Mucosa of stomach (tissue), 1 donor: ENCODE results near the gene DNAH3.

Experiments
- H3K27me3 ChIP-seq: one replicate; pipeline ENCODE4 v1.7.0; 2013; ENCODE audit warnings: mild to moderate bottlenecking, low read length; ENCODE audit not compliant: control insufficient read depth, insufficient read depth
- H3K36me3 ChIP-seq: one replicate; pipeline ENCODE4 v1.7.0; 2013; ENCODE audit warnings: low read length; ENCODE audit not compliant: control insufficient read depth, insufficient read depth
- H3K4me1 ChIP-seq: one replicate; pipeline ENCODE4 v1.7.0; 2013; ENCODE audit warnings: mild to moderate bottlenecking, low read length; ENCODE audit not compliant: control insufficient read depth, insufficient read depth
- H3K4me3 ChIP-seq: one replicate; pipeline ENCODE4 v1.7.0; 2013; ENCODE audit warnings: low read length
- H3K9ac ChIP-seq: one replicate; pipeline ENCODE4 v1.7.0; 2013; ENCODE audit warnings: mild to moderate bottlenecking, low read length, moderate library complexity
- H3K9me3 ChIP-seq: one replicate; pipeline ENCODE4 v1.7.0; 2013; ENCODE audit warnings: mild to moderate bottlenecking, low read length, moderate library complexity; ENCODE audit not compliant: control insufficient read depth
- donor health status: Pancreatic carcinoma.

DNAH3 gene

DNA sequence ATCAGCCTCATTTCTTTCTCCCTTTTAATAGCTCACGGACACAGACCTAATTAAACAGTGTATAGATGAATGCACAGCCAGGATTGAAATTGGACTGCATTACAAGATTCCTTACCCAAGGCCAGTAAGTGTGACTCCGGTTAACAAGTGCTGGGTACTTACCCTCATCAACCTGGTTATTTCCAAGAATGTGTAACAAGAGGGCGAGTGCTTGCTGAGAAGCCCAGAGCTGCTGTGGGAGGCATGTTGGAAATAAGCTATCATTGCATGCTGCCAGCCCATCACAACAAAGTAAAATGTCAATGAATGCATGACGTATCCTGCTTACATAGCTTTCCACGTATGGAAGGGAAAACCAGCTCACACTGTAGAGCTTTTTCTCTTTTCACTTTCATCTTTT lies 230.6 kb downstream of the DNAH3 start:
- no peaks in the 10 kb centered on the region for H3K9me3 ChIP-seq
- H3K27me3 ChIP-seq = no peaks in the 10 kb centered on the region
- H3K4me3 ChIP-seq = no peak overlapping the region
- no peak overlapping the region for H3K9ac ChIP-seq
- H3K4me1 ChIP-seq = no peaks in the 10 kb centered on the region
- H3K36me3 ChIP-seq = no peaks in the 10 kb centered on the region

DNA sequence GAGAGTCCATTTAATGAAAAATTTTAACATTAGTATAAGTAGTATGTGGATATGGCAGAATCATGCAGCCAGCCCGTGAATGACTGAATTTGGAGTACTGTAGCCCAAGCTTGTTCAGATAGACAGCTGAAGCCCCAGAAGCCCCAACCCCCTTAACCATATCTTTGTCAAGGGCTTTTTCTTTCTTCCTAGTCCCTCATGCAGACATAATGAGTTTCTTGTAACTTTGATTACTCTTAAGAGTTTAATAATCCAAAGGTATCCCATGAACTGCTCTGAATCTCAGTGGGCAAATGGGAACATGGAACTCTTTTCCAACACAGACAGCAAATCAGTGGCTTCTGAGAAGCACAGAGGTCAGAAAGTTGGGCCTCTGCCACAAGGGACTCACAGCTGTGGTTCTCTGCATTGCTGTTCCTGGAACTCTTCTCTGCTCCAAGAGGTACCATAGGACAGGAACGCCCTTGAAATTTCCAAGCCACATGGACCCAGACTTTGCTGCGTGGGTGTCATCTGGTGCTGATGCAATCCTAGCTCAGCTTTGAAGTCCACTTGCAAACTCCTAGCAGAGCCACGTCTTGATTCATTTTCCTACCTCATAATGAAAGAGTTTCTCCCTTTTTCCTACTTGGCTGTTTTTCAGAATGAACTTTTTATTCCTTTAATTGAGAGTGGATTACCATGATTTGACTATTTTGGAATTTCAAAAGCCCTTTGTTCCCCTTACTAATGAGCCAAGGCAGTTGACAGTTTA lies 232.0 kb downstream of the DNAH3 start:
- no peaks in the 10 kb centered on the region for H3K4me1 ChIP-seq
- no peaks in the 10 kb centered on the region for H3K9me3 ChIP-seq
- H3K36me3 ChIP-seq = no peaks in the 10 kb centered on the region
- H3K27me3 ChIP-seq = no peaks in the 10 kb centered on the region
- no peak overlapping the region for H3K4me3 ChIP-seq
- no peak overlapping the region for H3K9ac ChIP-seq

DNA sequence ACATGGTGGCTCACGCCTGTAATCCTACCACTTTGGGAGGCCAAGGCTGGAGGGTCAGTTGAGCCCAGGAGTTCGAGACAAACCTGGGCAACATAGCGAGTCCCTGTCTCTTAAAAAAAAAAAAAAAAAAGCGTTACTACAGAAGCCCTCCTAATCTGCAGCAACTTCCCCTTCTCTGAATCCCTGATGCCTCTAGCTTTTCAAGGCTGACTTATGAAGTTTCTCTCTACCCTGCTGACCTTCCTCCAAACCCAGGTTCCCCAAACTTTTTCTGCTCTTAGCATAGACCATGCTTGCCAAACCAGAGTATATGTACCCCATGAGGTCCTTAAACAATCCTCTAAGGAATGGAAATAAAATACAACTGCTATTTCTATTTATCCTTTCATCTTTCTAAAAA lies 233.7 kb downstream of the DNAH3 start:
- no peaks in the 10 kb centered on the region for H3K9me3 ChIP-seq
- H3K4me1 ChIP-seq = no peaks in the 10 kb centered on the region
- H3K9ac ChIP-seq = no peak overlapping the region
- no peaks in the 10 kb centered on the region for H3K36me3 ChIP-seq
- H3K4me3 ChIP-seq = no peak overlapping the region
- no peaks in the 10 kb centered on the region for H3K27me3 ChIP-seq

DNA sequence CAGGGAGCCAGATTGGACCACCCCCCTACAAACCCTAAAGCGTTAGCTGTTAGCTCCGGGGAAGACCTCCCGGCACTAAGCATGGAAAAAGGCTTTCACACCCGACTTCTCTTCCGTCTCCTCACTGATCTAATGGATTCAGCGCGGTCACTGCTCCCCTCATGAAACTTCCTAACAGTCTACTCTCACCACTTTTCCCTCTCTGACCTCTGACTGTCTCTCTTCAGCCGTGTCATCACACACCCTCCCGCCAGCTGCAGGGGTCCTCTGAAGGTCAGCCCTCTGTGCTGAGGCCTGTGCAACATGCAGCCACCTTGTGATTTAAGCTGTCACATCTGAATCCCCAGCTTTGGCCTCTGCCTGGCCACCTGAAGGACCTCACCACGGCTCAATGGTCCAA lies 234.4 kb downstream of the DNAH3 start:
- Histone ChIP-seq H3K36me3 (no peaks in the 10 kb centered on the region), H3K4me1 (peaks cover 4% of the 10 kb centered on the region), H3K27me3 (no peaks in the 10 kb centered on the region), H3K9me3 (no peaks in the 10 kb centered on the region), H3K9ac (no peak overlapping the region), H3K4me3 (no peak overlapping the region)

DNA sequence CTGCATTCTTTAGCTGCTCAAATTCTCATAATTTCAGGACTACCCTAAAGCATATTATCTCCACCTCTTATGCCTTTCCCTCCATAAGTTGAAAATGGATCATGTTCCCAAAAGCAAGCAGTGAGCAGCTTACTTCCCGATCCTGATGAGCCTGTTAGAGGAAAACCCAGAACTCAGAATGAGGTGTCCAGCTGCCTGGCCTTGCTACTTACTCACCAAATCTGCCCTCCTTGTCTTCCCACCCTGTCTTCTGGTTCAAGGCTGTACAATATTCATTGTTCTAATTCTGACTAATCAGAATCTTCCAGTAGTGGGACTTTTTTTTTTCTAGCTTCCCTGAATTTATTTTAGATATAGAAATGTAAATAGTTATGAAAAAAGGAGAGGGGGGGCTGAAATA lies 239.3 kb downstream of the DNAH3 start:
- H3K4me3 ChIP-seq = no peak overlapping the region
- H3K9me3 ChIP-seq = no peaks in the 10 kb centered on the region
- H3K36me3 ChIP-seq = no peaks in the 10 kb centered on the region
- H3K9ac ChIP-seq = no peak overlapping the region
- peaks cover 11% of the 10 kb centered on the region for H3K4me1 ChIP-seq
- H3K27me3 ChIP-seq = no peaks in the 10 kb centered on the region

DNA sequence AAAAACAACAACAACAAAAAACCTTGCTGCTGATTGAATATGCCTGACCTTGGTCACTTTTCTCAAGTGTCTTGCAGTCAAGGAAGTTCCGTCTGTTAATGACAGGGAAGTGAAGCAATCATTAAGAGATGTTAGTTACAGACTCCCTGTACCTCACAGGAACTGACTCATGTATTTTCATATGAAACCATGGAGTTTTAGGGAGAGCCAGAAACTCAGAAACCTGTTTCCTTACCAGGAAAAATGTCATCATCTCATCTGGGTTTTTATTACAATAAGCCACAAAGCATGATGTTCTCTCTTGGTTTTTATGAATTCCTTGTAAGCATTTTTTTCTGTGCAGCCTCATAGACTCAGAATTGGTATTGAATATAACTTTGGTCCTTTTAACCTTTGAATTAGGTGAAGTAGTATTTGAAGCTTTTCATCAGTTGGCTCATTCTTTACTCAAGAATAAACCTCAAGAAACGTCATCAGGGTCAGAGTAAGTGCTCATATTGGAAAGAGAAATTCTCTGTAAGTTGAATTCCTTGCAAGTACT lies 239.8 kb downstream of the DNAH3 start:
- H3K4me3 ChIP-seq = no peak overlapping the region
- H3K9me3 ChIP-seq = no peaks in the 10 kb centered on the region
- H3K27me3 ChIP-seq = no peaks in the 10 kb centered on the region
- H3K4me1 ChIP-seq = peaks cover 16% of the 10 kb centered on the region
- no peak overlapping the region for H3K9ac ChIP-seq
- H3K36me3 ChIP-seq = no peaks in the 10 kb centered on the region

DNA sequence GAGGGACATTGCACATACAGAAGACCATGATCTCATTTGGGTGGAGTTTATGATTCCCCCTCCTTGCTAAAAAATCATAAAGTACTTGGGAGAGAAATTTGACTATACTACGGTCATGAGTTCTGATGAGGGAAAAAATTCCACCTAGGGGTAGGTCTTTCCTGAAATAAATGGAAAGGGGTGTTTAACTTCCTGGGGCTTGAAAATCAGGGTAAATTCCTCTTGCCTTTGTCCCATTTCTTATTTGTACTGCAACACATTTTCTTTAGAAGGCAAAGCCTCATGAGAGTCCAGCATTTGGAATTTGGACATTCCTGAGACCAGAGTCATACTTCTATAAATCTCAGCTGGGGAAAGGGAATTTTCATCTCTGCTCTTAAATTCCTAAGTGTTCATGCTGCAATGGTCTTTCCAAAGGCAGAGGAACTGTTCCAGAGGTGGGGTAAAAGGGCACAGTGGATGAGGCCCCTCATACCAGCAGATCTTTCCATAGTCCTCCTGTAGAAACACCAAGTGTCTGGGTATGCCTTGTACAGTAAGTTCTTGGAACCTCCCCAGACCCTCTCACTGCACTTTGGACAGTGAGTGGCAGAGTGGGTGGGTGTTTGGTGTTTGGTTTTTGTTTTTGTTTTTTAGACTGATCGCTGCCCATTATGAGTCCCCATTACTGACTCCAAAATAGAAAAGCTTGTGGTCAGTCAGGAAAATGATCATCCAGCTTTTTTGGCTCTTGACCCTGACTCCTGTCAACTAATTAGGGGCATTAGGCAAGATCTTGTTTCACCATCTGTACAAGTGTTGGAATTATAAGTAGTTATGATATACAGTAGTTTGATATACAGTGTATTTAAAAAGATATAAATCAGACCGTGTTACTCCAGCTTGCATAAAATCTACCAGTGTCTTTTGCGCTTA lies 244.0 kb downstream of the DNAH3 start:
- H3K9ac ChIP-seq = no peak overlapping the region
- no peaks in the 10 kb centered on the region for H3K9me3 ChIP-seq
- peaks cover 52% of the 10 kb centered on the region for H3K4me1 ChIP-seq
- no peaks in the 10 kb centered on the region for H3K36me3 ChIP-seq
- H3K4me3 ChIP-seq = no peak overlapping the region
- no peaks in the 10 kb centered on the region for H3K27me3 ChIP-seq

DNA sequence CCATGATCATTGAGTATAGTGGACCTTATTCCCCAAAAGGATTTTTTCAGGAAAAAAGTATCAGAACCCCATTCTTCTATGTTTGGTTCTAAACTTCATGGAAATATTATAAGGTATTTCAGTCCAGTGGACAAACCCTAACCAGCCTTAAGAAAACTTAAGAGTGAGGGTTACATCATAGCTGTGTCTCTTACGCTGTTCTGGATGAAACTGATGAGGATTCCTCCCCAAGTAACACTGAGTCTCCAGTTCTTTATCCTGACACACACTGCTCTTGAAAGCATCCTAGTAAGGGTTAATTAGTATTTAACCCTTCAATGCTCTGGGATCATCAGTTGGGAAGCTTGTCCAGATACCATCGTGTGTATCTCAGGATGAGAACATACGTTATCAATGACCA lies 245.1 kb downstream of the DNAH3 start:
- H3K36me3 ChIP-seq = no peaks in the 10 kb centered on the region
- peaks cover 50% of the 10 kb centered on the region for H3K4me1 ChIP-seq

DNA sequence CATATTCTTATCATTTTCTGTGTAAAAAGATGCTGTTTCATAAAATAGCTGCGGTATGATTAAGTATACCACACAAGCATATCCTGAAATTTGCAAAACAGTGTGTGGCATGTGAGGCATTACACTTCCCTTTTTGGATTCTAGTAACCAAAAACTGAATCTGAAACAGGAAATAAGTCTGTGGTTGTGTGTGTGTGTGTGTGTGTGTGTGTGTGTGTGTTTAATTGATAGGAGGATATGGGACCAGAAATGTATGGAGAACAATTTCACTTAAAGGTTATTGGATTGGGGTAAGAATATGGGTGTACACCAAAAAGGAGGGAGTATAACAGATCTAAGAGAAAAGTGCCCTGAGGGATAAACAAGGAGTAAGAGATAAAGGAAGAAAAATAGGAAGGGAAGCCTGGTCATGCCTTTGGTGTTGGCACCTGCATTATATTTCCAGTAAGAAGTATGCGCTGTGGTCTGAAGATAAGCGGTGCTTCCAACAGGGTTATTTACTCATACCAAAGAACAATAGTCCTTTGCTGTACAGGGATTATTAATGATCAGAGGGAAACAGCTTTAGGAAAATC lies 246.1 kb downstream of the DNAH3 start:
- Histone ChIP-seq H3K9ac (peak overlapping the region; percentile 23), H3K9me3 (no peaks in the 10 kb centered on the region), H3K27me3 (no peaks in the 10 kb centered on the region), H3K4me3 (no peak overlapping the region), H3K36me3 (no peaks in the 10 kb centered on the region), H3K4me1 (peaks cover 50% of the 10 kb centered on the region)

More for the DNA sequence above, 245.1 kb downstream of the DNAH3 start:
- Histone ChIP-seq H3K9ac (no peak overlapping the region), H3K4me3 (no peak overlapping the region), H3K9me3 (no peaks in the 10 kb centered on the region), H3K27me3 (no peaks in the 10 kb centered on the region)

DNA sequence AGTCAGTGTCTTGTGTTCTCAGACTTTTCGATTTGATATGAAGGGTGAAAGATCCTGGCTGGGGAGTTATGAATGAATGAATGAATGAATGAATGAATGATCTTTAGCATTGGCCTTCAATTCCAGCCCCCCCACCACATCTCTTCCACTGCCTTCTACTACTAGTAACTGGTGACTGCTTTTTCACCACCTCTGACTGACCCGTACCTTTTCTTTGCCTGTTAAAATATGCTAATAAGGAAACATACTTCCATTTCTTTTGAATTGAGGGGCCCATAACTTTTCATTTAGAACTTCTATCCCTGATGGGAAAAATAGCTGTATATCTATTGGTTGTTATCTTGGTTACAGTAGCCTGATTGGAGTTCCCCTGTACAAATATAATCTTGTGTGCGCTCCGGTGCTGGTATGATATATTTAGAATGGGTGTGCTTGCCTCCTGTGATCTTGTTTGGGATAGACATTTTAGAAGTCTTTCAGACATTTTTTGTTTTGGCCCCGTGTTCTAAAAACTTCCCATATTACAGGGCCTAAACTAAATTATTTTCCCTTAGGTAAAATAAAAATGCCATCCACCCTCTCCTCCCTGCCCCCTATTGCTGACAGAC lies 246.6 kb downstream of the DNAH3 start:
- Histone ChIP-seq H3K9ac (peak overlapping the region; percentile 23), H3K36me3 (no peaks in the 10 kb centered on the region), H3K9me3 (no peaks in the 10 kb centered on the region), H3K4me3 (no peak overlapping the region), H3K4me1 (peaks cover 50% of the 10 kb centered on the region), H3K27me3 (no peaks in the 10 kb centered on the region)

DNA sequence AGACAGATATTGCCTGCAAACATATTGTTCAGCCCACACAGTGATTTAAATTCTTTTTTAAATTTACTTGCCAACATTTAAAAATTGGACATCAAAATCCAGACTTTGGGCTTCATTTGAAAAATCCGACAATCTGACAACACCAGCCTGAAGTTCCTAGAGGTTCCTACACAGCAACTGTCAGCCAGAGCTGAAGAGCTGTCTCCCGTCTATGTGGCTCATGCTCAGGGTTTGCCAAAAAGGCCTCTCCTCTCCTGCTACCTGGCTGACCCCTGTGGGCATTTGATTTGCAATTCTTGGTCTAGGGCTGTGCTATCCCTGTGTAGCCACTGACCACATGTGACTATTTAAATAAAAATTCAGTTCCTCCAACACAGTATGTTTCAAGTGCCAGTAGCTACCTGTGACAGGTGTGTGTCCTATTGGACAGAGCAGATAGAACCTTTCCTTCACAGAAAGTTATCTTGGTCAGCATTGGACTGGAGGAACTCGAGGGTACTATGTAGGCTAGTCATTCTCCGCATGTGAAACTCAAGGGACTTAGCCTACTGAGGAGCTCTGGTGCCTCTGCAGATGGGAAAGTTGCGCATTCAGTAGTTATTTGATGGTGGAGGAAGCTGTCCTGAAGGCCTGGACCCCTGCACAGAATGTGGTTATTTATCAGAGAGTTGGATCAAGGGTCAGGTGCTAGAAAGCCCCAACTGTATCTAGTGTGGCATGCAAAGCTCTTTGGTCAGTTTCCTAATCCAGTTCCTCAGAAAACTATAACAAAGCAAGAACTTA lies 247.3 kb downstream of the DNAH3 start:
- Histone ChIP-seq H3K4me1 (peaks cover 57% of the 10 kb centered on the region), H3K4me3 (no peak overlapping the region), H3K27me3 (no peaks in the 10 kb centered on the region), H3K9me3 (no peaks in the 10 kb centered on the region), H3K9ac (peak overlapping the region; percentile 23), H3K36me3 (no peaks in the 10 kb centered on the region)
